GM04504 (cell line): Measurements from ENCODE around the gene CCDC137.
"Not testable (repeated sequence)": the region's sequence is repeated elsewhere in the genome, so short reads cannot be mapped to it uniquely, and the experiment has no call there.

ENCODE experiments used
- DNase-seq: peaks from one replicate; pipeline ENCODE4 v3.0.0-alpha.2; 2012; ENCODE audit warnings: low read depth

The CCDC137 gene

GRCh38 chr17:81650951-81651350 is 15.6 kb upstream of the CCDC137 start:
- no peak for DNase-seq

- DNase-seq, result peak; percentile 85
Measured at GRCh38 chr17:81651692-81652091, 14.8 kb upstream of the CCDC137 start.

- DNase-seq, result no peak
Measured at GRCh38 chr17:81652906-81653771, 13.4 kb upstream of the CCDC137 start.

GRCh38 chr17:81655378-81656117 is 11.0 kb upstream of the CCDC137 start:
- no peak for DNase-seq

- DNase-seq, result no peak
Measured at GRCh38 chr17:81656118-81656743, 10.3 kb upstream of the CCDC137 start, which contains the start of gene PDE6G. TSS of gene PDE6G (minus strand) at chr17:81656542. CDS start at chr17:81653305, 3,237 bp downstream.

GRCh38 chr17:81656835-81657234 is 9.7 kb upstream of the CCDC137 start:
- DNase-seq, result no peak

DNA sequence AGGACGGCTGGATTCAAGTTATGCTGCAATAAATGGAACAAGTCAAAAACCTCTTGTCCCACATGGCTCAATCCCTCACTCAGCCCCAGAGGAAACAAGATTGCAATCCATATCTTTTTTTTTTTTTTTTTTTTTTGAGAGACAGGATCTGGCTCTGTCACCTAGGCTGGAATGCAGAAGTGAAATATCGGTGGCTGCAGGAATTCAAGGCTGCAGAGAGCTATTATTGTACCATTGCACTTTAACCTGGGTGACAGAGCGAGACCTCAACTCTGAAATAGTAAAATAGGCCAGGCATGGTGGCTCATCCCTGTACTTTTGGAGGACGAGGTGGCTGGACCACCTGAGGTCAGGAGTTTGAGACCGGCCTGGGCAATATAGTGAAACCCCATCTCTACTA is 7.5 kb upstream of the CCDC137 start:
- DNase-seq, result no peak

GRCh38 chr17:81660441-81660840 is 6.1 kb upstream of the CCDC137 start:
- DNase-seq, result no peak

GRCh38 chr17:81662002-81662401 is 4.5 kb upstream of the CCDC137 start:
- DNase-seq, result no peak

DNA sequence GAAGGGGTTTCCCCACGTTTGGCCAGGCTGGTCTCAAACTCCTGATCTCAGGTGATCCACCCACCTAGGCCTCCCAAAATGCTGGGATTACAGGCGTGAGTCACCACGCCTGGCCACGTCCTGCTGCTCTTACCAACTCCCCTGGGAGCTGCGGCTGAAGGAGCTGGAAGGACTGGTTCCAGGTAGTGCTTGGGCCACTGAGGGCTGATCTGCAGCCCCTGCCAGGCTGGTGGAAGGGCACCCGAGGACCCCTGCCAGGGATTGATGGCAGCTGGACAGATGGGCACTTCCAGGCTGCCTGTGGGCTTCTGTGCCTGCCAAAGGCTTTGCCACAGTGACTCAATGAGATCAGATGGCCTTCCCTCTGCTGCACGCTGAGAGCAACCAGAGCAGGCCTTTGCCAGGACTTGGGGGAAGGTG is 2.5 kb upstream of the CCDC137 start:
- no peak for DNase-seq

DNA sequence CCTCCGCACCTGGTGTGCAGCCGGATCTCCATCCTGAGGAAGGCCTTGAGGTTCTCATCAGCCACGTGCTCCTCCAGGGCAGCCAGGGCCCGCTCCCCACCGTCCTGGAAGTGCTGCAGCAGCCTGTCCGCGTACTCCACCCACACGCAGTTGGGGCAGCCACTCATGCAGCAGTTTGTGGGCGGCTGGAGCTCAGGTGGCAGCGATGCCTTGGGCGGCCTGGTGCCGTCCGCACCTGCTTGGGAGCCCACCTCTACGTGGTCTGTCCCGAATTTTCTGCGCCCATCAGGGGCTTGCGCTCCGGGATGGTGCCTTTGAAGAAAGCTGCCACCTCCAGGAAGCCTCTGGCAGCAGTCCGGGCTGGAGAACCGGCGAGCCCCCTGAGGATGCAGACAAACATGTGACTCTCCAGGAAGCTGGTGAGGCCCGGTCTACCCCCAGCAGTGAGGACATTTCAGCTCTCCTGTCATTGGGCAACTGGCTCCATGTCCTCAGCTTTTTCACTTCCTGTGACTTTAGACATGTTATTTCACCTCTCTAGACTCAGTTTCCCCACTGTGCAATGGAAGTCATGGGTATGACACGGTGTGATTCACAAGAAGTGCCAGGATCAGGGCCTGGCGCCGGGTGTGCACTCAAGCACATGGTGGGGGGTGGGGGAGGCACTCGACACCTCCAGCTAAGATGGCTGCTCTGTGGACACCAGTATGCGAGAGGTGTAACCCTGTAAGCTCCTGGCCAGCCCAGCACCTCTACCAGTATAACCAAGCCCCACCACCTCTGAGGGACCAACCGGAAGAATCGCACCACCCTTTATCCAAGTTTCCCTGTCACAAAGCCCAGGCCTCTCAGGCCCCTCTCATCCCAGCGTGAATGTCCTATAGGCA is 1.1 kb upstream of the CCDC137 start:
- no peak for DNase-seq

DNA sequence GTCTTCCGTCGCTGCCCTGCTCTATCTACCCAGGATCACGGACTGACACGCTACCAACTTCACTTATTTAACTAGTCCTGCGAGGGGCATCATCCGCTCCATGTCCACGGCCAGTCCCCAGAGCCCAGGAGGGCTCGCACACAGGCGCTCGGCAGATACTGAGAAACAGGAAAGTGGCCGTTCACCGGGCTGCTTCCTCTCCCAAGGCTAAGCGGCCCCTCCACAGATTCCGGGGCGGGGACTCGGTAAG is 520 bp upstream of the CCDC137 start:
- no peak for DNase-seq

- no peak for DNase-seq
Measured at GRCh38 chr17:81667754-81668153, 1.2 kb downstream of the CCDC137 start.

DNA sequence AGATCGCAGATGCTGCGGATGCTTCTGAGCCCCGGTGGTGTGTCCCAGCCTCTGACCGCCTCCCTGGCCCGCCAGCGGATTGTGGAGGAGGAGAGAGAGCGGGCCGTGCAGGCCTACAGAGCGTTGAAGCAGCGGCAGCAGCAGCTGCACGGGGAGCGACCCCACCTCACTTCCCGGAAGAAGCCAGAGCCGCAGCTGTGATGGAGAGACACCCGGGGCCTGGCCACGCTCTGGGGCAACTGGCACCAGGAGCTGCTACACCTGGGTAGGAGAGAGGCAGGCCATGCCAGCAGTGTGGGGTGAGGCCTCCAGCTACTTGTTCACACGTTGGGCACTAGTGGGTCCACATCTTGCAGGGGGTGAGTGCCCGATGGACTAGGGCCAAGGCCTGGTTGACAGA is 6.0 kb downstream of the CCDC137 start:
- no peak for DNase-seq

DNA sequence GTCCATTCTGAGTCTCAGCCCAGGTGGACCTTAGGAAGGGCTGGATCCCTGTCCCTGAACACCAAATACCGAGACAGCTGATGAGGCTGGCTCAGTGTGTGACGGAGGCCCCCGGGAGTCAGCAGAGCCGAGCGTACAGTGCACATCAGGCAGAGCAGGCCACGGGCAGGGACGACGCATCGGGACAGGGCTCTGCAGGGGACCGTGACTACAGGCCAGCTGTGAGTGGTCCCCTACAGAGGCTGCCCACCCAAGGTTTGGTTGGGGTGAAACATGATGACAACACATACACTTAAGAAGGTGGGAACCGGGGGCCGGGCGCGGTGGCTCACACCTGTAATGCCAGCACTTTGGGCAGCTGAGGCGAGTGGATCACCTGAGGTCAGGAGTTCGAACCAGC is 6.4 kb downstream of the CCDC137 start:
- DNase-seq, result no peak

DNA sequence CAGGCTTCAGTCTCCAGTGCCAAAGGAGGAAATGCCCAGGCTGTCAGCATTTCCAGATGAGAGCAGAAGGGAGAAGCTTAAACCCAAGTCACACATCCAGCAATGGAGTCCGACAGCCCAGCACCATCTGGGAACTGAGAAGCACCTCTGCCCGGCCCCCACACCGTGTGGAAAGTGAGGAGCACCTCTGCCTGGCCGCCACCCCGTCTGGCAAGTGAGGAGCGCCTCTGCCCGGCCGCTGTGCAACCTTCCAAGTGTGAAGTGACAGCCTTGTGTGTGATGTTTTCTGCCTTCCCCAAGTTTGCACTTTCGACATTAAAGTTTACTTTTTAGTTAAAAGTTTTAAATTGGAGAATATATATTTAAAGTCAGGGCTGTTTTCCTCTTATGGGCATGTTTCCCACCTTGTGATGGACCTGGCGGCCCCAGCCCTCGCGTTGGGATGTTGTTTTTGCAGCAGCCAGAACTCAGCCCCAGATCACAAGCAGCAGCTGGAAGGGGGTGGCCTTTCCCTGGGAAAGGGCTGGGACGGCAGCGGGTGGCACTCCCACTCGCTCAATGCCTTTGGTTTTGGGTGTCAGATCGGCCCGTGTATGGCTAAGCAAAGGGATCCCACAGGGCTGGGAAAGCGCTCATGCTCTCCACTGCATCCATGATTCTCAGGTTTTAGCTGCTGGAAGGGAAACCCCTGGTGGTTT is 7.2 kb downstream of the CCDC137 start:
- DNase-seq, result no peak

GRCh38 chr17:81675515-81676221 is 9.1 kb downstream of the CCDC137 start:
- not testable (repeated sequence) for DNase-seq

DNA sequence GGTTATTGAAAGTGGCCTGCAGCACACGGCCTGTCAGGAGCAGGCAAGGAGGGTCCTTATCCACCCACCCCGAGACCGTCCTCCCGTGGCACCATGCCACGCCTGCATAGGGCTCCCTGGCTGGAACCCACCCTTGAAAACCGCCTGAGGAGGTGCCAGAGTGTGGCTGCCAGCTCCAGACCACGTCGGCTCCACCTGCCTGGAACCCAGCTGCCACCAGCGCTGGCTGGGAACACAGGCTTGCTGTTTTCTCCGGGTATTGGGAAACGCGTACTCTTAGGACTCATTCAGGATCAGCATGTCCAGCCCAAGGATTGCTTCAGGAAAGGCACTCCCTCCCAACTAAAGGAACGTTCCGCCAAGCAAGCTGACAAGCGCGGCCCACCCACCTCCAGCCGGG is 10.4 kb downstream of the CCDC137 start:
- no peak for DNase-seq

GRCh38 chr17:81680150-81680549 is 13.6 kb downstream of the CCDC137 start:
- DNase-seq, result no peak

- DNase-seq, result no peak
Measured at GRCh38 chr17:81681672-81682071, 15.1 kb downstream of the CCDC137 start.
